Transverse colon (tissue), 4 donors: Measurements from ENCODE around the gene HSD17B2. TPM values are rescaled to one million over a fixed set of nuclear protein-coding genes. Genes with fewer than 3 reads are reported as not detected.

Experiments used
- DNase-seq: peaks from one replicate; pipeline ENCODE4 v3.0.0-alpha.2; 2019
- H3K27ac ChIP-seq, 4 donors: fragments of 200-600 bp; sonication (generic); 2 replicates each; pipeline ENCODE4 v1.5.1; 2016 to 2018; ENCODE audit warnings: inconsistent platforms in 4 of 4
- H3K27me3 ChIP-seq: fragments of 200-600 bp; sonication (generic); 2 replicates; pipeline ENCODE4 v1.5.1; 2017; ENCODE audit warnings: inconsistent platforms
- H3K36me3 ChIP-seq, 4 donors: fragments of 200-600 bp; sonication (generic); 2 replicates each; pipeline ENCODE4 v1.5.1; 2017 to 2019; ENCODE audit warnings: inconsistent platforms in 4 of 4
- H3K4me1 ChIP-seq, 4 donors: fragments of 200-600 bp; sonication (generic); 2 replicates each; pipeline ENCODE4 v1.5.1; 2017 to 2020; ENCODE audit warnings: inconsistent platforms in 4 of 4
- H3K4me3 ChIP-seq, 4 donors: fragments of 200-600 bp; sonication (generic); 1 replicate in 1 of 4; 2 replicates in 3 of 4; pipeline versions ENCODE4 v1.5.1 to v1.6.1; 2017 to 2019; ENCODE audit warnings: inconsistent platforms in 4 of 4
- H3K9me3 ChIP-seq, 2 donors: fragments of 200-600 bp; sonication (generic); 2 replicates each; pipeline ENCODE4 v1.5.1; 2017 to 2019; ENCODE audit warnings: inconsistent platforms in 2 of 2
- EP300 ChIP-seq: sonication (generic); formaldehyde crosslinking; IDR thresholded peaks from one replicate; pipeline ENCODE4 v1.6.1; 2017; ENCODE audit warnings: antibody characterized with exemption, low read depth
- POLR2A ChIP-seq: fragments of 450-650 bp; IDR thresholded peaks from one replicate; pipeline ENCODE4 v1.6.1; 2016; ENCODE audit warnings: antibody characterized with exemption, mild to moderate bottlenecking, moderate library complexity
- POLR2AphosphoS5 ChIP-seq, 3 donors: sonication (generic); formaldehyde crosslinking; IDR thresholded peaks; one replicate each; pipeline ENCODE4 v1.6.1; 2016; ENCODE audit warnings: antibody characterized with exemption in 3 of 3
- WGBS, 2 donors: methylation state at CpG; one replicate each; pipeline ENCODE4 v1.1.5; 2018; ENCODE audit warnings: low coverage in 1 of 2; 5-methylcytosine and 5-hydroxymethylcytosine counted together
- in situ Hi-C, 4 donors: fragments of 200-750 bp; cut with MboI; loops; one replicate each; pipeline versions ENCODE4 v1.15.0 to v1.15.1; 2017; ENCODE audit warnings: low sequenced_read_pairs in 3 of 4, low pct_ligation_motif_present in 1 of 4, low pct_unique_long_range_greater_than_20kb in 1 of 4
- intact Hi-C: fragments of 100-400 bp; cut with DNase I; formaldehyde crosslinking; loops from one replicate; pipeline ENCODE4 v1.15.1; 2023; ENCODE audit warnings: low total_unique reads
- total RNA-seq, 4 donors: library from RNA; depleted of rRNA; stranded (reverse); fragments of >200 nt; gene quantifications; one replicate each; pipeline ENCODE4 v1.1.0, GENCODE V29; 2016
- TF ChIP-seq, protein P1 (sequence below), 5 experiments: fragments of 200-600 bp in 3 of 5; fragments of 450-650 bp in 2 of 5; sonication (generic) in 3 of 5; IDR thresholded peaks; 1 replicate in 2 of 5; 2 replicates in 3 of 5; pipeline ENCODE4 v1.5.1; 2016 to 2017; ENCODE audit warnings: antibody characterized with exemption in 5 of 5, inconsistent platforms in 3 of 5, mild to moderate bottlenecking in 2 of 5, moderate library complexity in 1 of 5

The HSD17B2 gene
- 100 to 1,000 TPM in 1 of 4 donors, 10 to 100 TPM in 2, 1 to 10 TPM in 1; 9.6 to 146 (median 82.3) TPM for total RNA-seq

DNA sequence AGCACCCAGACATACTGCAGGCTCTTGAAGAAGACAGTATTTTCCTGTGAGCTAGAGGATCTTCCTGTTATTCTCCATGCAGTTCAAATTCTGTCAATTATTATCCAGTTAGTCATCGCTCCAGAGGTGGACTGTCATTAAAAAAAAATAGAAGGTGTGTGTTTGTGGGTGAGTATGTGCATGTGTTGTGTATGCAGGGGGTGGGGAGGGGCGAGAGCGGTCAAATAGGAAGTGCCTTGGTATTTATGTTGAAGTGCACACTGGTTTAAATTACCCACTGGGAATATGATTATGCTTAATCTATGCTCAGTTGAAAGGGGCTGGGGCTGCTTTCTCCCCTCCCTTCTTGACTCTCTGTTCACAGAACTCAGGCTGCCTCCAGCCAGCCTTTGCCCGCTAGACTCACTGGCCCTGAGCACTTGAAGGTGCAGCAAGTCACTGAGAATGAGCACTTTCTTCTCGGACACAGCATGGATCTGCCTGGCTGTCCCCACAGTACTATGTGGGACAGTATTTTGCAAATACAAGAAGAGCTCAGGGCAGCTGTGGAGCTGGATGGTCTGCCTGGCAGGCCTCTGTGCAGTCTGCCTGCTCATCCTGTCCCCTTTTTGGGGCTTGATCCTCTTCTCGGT, at the start of gene HSD17B2:
Gene HSD17B2, plus strand, starts transcription at position 273 of the 632 bp plus-strand sequence. Its CDS starts 172 bp downstream, at position 445.
- in situ Hi-C loops, result loop anchor here in 2 of 4 donors (5.0 to 25.0 kb wide), 2 partner anchors 192 to 202 kb away; no protein-coding TSS in a partner anchor
- intact Hi-C loops, result loop anchor here (10.0 kb wide), 1 partner anchor 190 kb away; no protein-coding TSS in a partner anchor

GRCh38 chr16:81987121-81987520, 47.9 kb upstream of the HSD17B2 start:
- no peak for DNase-seq
- no peak overlapping the region for H3K4me3 ChIP-seq
- no peaks in the 10 kb centered on the region for H3K9me3 ChIP-seq
- H3K27me3 ChIP-seq, result no peaks in the 10 kb centered on the region
- no peaks in the 10 kb centered on the region for H3K36me3 ChIP-seq
- intact Hi-C loops, result no loop called here
- no peak overlapping the region for H3K27ac ChIP-seq
- in situ Hi-C loops, result no loop called here
- TF ChIP-seq POLR2AphosphoS5 (IDR thresholded peaks at IDR 0.05) (no peak), EP300 (no peak), POLR2A (no peak)
- TF ChIP-seq, protein P1, sequence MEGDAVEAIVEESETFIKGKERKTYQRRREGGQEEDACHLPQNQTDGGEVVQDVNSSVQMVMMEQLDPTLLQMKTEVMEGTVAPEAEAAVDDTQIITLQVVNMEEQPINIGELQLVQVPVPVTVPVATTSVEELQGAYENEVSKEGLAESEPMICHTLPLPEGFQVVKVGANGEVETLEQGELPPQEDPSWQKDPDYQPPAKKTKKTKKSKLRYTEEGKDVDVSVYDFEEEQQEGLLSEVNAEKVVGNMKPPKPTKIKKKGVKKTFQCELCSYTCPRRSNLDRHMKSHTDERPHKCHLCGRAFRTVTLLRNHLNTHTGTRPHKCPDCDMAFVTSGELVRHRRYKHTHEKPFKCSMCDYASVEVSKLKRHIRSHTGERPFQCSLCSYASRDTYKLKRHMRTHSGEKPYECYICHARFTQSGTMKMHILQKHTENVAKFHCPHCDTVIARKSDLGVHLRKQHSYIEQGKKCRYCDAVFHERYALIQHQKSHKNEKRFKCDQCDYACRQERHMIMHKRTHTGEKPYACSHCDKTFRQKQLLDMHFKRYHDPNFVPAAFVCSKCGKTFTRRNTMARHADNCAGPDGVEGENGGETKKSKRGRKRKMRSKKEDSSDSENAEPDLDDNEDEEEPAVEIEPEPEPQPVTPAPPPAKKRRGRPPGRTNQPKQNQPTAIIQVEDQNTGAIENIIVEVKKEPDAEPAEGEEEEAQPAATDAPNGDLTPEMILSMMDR (IDR thresholded peaks at IDR 0.05), result no peak
- no peaks in the 10 kb centered on the region for H3K4me1 ChIP-seq
- 63 to 87% methylated on average over 3 to 8 of the region's 8 CpGs for WGBS, 2 donors

More for the DNA sequence above, at the start of gene HSD17B2:
- peak; percentile 57 for TF ChIP-seq POLR2A
- TF ChIP-seq, protein P1 (IDR thresholded peaks at IDR 0.05), result no peak
- no peak for TF ChIP-seq EP300
- TF ChIP-seq POLR2AphosphoS5 (IDR thresholded peaks at IDR 0.05), result peak in 1 of 3 donors; percentile 41
- 37 to 41% methylated on average over 3 to 6 of the region's 6 CpGs for WGBS, 2 donors
- H3K9me3 ChIP-seq, result no peaks in the 10 kb centered on the region
- H3K4me3 ChIP-seq, result peak within 1 kb of the TSS in 3 of 4 donors; percentile 13 to 49 (median 25)
- H3K27me3 ChIP-seq, result no peaks in the 10 kb centered on the region
- peak; percentile 78 for DNase-seq
- peaks cover 4 to 35% (median 15%) of the 10 kb centered on the region in 4 donors for H3K4me1 ChIP-seq
- H3K27ac ChIP-seq, result peak within 1 kb of the TSS; percentile 69 to 83 (median 79)
- no peaks in the 10 kb centered on the region for H3K36me3 ChIP-seq

GRCh38 chr16:81987706-81988105, 47.3 kb upstream of the HSD17B2 start:
- in situ Hi-C loops (no loop called here), intact Hi-C loops (no loop called here)
- no peaks in the 10 kb centered on the region for H3K27me3 ChIP-seq
- no peaks in the 10 kb centered on the region for H3K4me1 ChIP-seq
- DNase-seq, result peak; percentile 23
- H3K9me3 ChIP-seq, result no peaks in the 10 kb centered on the region
- peak overlapping the region in 1 of 4 donors; percentile 30 for H3K27ac ChIP-seq
- WGBS, 2 donors, result 41 to 69% methylated on average over 2 to 5 of the region's 5 CpGs
- TF ChIP-seq POLR2AphosphoS5 (IDR thresholded peaks at IDR 0.05), result peak in 1 of 3 donors; percentile 21
- TF ChIP-seq, protein P1 (IDR thresholded peaks at IDR 0.05), result no peak
- no peak overlapping the region for H3K4me3 ChIP-seq
- no peaks in the 10 kb centered on the region for H3K36me3 ChIP-seq

DNA sequence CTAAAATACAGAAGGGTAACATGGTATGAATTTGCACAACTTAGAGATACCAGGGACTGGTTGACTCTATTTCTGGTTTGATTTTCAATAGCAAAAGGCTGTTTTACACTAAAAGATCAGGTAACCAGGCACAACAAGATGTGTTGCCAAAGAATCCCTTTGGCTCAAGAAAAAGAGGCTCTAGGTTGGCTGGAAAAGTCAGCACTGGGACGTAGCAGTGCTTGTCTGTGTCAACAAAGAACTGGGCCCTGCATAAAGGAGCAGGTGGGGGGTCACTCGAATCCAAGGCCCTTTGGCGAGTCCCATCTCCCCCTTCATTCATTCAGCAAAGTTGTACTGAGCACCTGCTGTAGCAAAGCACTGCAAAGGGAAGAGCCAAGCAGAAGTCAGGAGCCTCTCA, 42.2 kb upstream of the HSD17B2 start:
- intact Hi-C loops, result no loop called here
- H3K4me1 ChIP-seq, result peaks cover 5 to 18% (median 15%) of the 10 kb centered on the region in 4 donors
- 74% methylated on average over 3 of the region's 3 CpGs; no CpG with 5 or more reads in 1 of the 2 donors for WGBS, 2 donors
- no peaks in the 10 kb centered on the region for H3K27me3 ChIP-seq
- DNase-seq, result no peak
- no peaks in the 10 kb centered on the region for H3K9me3 ChIP-seq
- H3K4me3 ChIP-seq, result no peak overlapping the region
- no peak overlapping the region for H3K27ac ChIP-seq
- H3K36me3 ChIP-seq, result no peaks in the 10 kb centered on the region
- in situ Hi-C loops, result no loop called here
- no peak for TF ChIP-seq POLR2AphosphoS5 (IDR thresholded peaks at IDR 0.05)
- TF ChIP-seq POLR2A, result no peak
- TF ChIP-seq, protein P1 (IDR thresholded peaks at IDR 0.05), result no peak
